COR-L47 (cell line): ENCODE measurements around the gene FGF2.
"Not testable (repeated sequence)": the region's sequence is repeated elsewhere in the genome, so short reads cannot be mapped to it uniquely, and the experiment has no call there.

Source experiments
- DNase-seq: peaks from one replicate; lab custom pipeline; 2025; lab: John Stamatoyannopoulos, UW

The FGF2 gene

DNA sequence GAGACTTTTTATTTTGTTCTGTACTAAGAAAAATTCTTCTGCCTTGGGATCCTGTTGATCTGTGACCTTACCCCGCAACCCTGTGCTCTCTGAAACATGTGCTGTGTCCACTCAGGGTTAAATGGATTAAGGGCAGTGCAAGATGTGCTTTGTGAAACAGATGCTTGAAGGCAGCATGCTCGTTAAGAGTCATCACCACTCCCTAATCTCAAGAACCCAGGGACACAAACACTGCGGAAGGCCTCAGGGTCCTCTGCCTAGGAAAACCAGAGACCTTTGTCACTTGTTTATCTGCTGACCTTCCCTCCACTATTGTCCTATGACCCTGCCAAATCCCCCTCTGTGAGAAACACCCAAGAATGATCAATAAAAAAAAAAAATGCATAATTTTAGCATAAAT, 13.8 kb upstream of the FGF2 start:
- DNase-seq: not testable (repeated sequence)

- DNase-seq: no peak
Observed at GRCh38 chr4:122814426-122814825, 12.2 kb upstream of the FGF2 start.

GRCh38 chr4:122815248-122815647, 11.4 kb upstream of the FGF2 start:
- no peak for DNase-seq

DNA sequence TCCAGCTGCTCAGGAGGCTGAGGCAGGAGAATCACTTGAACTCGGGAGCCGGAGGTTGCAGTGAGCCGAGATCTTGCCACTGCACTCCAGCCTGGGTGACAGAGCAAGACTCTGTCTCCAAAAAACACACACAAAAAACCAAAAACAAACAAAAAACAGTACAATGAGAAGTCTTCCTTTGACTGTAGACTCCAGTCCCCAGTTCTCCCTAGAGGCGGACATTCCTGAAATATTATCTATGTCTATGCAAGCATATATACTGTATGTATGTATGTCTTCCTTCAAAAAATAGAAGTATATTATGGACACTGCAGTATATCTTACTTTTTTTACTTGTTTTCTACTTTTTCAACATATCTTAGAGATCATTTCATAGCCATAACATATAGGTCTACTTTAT, 10.2 kb upstream of the FGF2 start:
- no peak for DNase-seq

GRCh38 chr4:122819708-122820449, 6.8 kb upstream of the FGF2 start:
- DNase-seq: no peak

DNA sequence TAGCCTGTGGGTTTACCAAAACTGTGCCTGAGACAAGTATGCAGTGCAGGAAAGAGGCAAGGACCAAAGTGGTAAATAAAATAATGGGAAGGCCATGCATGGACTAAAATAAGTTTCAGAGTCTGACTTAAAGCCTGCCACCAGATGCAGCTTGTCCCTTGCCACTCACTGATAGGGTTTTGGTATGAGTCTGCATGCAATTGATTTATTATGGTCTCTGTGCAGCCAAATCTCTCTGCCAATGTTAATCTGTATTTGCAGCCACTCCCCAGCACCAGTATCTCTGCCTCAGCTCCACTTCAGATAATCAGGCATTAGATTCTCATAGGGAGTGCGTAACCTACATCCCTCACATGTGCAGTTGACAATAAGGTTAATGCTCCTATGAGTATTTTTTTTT, 5.5 kb upstream of the FGF2 start:
- DNase-seq: no peak

GRCh38 chr4:122822466-122822865, 4.2 kb upstream of the FGF2 start:
- no peak for DNase-seq

- no peak for DNase-seq
Observed at GRCh38 chr4:122823476-122823875, 3.2 kb upstream of the FGF2 start.

DNA sequence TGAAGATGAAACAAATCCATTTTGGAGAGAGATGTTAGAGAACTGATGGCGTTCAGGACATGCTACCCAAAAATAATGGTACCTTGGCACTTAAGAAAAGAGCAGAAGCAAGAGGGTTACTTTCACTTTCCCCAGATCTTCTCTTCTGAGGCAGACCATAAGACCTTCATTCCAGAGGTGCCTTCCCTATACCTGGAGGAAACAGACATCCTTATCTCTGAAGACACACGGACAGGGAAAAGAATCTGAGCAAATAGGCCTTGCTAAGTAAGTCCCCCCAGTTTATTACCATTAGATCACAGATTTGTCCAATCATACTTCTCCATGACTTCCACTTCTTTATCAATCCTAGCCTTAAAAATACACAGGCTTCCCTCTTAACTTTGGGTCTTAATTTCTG, 2.0 kb upstream of the FGF2 start:
- DNase-seq: no peak

DNA sequence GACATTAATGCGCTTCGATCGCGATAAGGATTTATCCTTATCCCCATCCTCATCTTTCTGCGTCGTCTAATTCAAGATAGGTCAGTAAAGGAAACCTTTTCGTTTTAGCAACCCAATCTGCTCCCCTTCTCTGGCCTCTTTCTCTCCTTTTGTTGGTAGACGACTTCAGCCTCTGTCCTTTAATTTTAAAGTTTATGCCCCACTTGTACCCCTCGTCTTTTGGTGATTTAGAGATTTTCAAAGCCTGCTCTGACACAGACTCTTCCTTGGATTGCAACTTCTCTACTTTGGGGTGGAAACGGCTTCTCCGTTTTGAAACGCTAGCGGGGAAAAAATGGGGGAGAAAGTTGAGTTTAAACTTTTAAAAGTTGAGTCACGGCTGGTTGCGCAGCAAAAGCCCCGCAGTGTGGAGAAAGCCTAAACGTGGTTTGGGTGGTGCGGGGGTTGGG, 528 bp upstream of the FGF2 start:
- DNase-seq: no peak

DNA sequence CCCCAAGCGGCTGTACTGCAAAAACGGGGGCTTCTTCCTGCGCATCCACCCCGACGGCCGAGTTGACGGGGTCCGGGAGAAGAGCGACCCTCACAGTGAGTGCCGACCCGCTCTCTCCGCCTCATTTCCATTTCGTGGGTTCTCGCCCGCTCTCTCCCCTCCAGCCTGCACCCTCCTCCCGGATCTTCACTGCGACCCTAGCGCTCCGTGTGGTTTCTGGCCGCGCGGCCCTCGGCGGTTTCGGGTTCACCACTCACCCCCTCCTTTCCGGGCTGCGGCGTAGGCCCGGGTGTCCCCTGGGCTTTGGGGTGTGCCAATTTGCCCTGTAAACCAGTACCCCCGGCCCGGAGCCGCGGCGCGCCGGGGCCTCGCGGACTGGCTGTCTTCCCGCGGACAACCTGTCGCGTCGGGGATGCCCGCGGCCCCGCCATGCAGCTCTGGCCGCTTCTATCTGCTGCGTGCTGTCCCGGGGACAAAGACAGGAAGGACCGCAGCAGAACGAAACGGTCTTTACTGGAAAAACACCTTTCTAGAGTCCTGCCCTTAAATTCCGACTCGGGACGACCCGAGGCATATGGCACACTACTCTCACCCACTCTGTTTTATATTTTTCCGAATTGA, 737 bp downstream of the FGF2 start:
- peak; percentile 50 for DNase-seq

DNA sequence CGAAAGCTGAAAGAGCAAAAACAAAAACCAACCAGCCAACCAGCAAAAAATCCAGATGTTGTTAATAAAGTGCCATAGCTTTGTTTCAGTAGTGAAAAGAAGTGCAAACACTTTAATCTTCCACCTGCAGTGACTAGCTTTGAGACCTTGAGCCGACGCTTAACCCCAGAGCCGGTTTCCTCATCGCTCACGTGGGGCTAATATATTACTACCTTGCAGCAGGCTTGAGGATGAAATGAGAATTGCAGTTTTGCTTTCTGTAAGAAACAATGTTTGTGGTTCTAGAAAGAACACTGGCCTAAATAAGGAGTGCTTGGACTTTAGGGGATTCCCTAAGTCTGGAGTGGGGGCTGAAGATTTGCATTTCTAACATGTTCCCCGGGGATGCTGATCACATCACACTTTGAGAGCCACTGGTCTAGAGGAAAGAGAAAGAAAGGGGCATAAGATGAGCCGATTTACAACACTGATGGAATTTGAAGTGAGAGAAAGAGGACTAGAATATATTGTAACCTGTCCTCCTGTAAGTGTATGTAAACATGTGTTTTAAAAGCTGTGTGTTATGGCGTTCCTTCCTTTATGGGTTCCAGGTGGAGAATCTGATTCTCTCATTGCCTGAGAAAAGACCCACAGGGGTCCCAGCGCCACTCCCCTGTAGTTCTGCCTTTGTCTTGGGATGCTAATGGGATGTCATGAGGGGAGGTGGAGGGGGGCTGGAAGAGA, 1.4 kb downstream of the FGF2 start:
- peak; percentile 43 for DNase-seq

- DNase-seq: no peak
Observed at GRCh38 chr4:122830426-122831095, 3.9 kb downstream of the FGF2 start.

DNA sequence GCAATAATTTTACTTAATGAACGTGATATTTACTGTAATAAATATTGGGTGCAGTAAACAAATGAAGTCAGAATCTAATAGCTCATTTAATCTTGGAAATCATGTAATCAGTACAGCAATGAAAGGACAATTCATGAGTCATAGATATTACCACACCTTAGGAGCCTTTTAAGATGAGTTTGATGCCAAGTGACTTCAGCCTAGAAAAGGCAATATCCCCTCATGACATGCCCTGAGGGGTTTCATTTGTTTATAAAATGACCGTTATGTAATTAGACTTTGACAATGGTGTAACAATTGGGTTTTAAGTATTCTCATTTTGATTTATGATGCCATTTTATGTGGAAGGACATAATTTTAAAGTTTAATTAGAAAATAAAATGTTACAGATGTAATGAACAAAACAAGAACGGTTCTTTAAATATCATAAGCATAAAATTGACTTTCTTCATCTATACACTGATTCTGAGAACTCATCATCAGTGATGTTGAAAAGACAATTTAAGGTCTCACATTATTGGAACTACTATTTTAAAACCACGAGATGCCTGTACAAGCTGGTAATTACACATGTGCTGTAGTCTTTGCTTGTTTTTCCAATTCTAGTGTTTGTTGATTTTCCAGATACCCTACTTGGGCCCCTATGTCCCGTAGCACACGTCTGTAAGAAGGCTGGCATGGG, 5.0 kb downstream of the FGF2 start:
- peak; percentile 26 for DNase-seq

- DNase-seq: no peak
Observed at GRCh38 chr4:122832732-122833131, 6.1 kb downstream of the FGF2 start.

DNA sequence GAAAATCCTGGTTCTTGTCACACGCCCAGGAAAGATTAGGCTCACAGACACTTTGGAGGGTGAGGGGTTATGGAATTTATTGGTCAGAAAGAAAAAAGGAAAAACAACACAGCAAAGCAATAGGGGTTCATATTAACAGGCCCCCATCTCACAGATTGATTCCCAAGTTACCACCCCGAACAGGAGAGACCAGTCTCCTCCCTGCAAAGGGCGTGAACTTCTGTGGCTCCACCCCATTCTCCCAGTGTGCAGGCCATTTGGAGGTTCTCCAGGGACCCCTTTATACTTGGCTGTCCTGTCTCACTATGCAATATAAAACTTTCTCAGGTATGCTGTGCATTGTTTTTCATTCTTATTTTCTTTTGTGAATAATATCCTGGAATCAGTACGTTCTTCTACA, 7.4 kb downstream of the FGF2 start:
- DNase-seq: no peak

- DNase-seq: no peak
Observed at GRCh38 chr4:122836941-122837340, 10.3 kb downstream of the FGF2 start.

- DNase-seq: no peak
Observed at GRCh38 chr4:122838034-122838433, 11.4 kb downstream of the FGF2 start.

GRCh38 chr4:122842392-122842791, 15.8 kb downstream of the FGF2 start:
- no peak for DNase-seq

DNA sequence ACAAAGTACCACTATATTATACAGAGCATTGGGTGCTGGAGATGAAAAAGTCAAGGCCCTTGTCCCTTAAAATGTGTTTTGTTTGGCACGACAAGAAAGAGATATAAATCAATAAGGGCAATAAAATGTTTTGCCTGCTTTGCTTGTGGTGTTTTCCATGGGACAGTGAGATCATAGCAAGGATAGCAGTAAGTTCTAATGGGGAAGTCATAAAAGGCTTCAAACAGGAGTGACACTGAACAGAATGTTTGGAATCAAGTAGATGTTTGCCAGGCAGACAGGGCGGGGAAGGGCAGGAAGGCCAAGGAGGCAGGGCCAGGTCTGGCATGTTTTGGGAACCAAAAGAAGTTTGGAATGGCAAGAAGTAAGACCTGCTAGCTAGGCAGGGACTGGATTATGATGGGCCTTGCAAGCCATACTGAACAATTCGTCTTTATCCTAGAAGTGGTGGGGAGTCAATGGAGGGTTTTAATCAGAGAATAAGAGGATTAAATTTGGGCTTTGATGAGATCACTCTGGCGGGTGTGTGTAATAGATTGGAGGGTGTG, 16.4 kb downstream of the FGF2 start:
- no peak for DNase-seq

DNA sequence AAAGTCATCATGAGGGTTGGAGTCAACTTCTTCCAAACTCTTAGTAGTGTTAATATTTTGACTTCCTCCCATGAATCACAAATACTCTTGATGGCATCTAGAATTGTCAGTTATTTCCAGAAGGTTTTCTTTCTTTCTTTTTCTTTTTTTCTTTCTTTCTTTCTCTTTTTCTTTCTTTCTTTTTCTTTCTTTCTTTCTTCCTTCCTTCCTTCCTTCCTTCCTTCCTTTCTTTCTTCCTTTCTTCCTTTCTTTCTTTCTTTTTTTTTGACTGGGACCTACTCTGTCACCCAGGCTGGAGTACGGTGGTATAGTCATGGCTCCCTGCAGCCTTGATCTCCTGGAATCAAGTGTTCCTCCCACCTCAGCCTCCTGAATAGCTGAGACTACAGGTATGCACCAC, 17.8 kb downstream of the FGF2 start:
- DNase-seq: not testable (repeated sequence)

DNA sequence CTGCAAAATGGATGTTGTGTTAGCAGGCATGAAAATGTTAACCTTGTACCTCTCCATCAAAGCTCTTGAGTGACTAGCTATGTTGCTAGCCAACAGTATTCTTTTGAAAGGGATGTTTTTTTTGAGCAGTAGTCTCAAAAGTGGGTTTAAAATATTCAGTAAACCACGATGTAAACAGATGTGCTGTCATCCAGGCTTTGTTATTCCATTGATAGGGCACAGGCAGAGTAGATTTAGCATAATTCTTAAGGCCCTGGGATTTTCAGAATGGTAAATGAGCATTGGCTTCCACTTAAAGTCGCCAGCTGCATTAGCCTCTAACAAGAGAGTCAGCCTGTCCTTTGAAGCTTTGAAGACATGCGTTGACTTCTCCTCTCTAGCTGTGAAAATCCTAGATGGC, 18.4 kb downstream of the FGF2 start:
- DNase-seq: no peak
